Osteoblast (primary cell): Measurements from ENCODE around the gene SAP30BP. TPM values are rescaled to one million over a fixed set of nuclear protein-coding genes. Genes with fewer than 3 reads are reported as not detected.
A peak's percentile ranks its signal among the peaks of the same experiment; 100 is the strongest.

ENCODE experiments used
- DNase-seq: peaks from one replicate; pipeline ENCODE4 v3.0.0; 2011; ENCODE audit warnings: low spot score, mixed read lengths; ENCODE audit not compliant: insufficient read length; ENCODE audit errors: missing footprints
- H2AFZ ChIP-seq: 2 replicates; pipeline ENCODE4 v1.6.0; 2011; ENCODE audit warnings: mild to moderate bottlenecking, low read length
- H3K27ac ChIP-seq: 2 replicates; pipeline ENCODE4 v1.5.1; 2011; ENCODE audit warnings: mild to moderate bottlenecking, low read depth, low read length, moderate library complexity
- H3K27me3 ChIP-seq: 2 replicates; pipeline ENCODE4 v1.6.0; 2012; ENCODE audit warnings: mild to moderate bottlenecking, control low read depth, inconsistent platforms, low read length, moderate library complexity; ENCODE audit not compliant: insufficient read depth
- H3K36me3 ChIP-seq: 2 replicates; pipeline ENCODE4 v1.5.1; 2011; ENCODE audit warnings: mild to moderate bottlenecking, low read length, control low read depth, moderate library complexity; ENCODE audit not compliant: insufficient read depth
- H3K4me1 ChIP-seq: 2 replicates; pipeline ENCODE4 v1.5.1; 2011; ENCODE audit warnings: mild to moderate bottlenecking, low read length, control low read depth, moderate library complexity; ENCODE audit not compliant: insufficient read depth
- H3K4me2 ChIP-seq: 2 replicates; pipeline ENCODE4 v1.6.0; 2011; ENCODE audit warnings: mild to moderate bottlenecking, low read length; ENCODE audit not compliant: insufficient read depth
- H3K4me3 ChIP-seq: fragments of 200-600 bp; sonication (generic); 3 replicates; pipeline ENCODE4 v1.5.1; 2012; ENCODE audit warnings: mild to moderate bottlenecking, low read length, inconsistent platforms; ENCODE audit not compliant: insufficient read depth
- H3K79me2 ChIP-seq: 2 replicates; pipeline ENCODE4 v1.6.0; 2012; ENCODE audit warnings: mild to moderate bottlenecking, low read length, control low read depth, inconsistent platforms; ENCODE audit not compliant: insufficient read depth
- H3K9me3 ChIP-seq: 2 replicates; pipeline ENCODE4 v1.5.1; 2011; ENCODE audit warnings: low read depth, low read length, control low read depth
- H4K20me1 ChIP-seq: 2 replicates; pipeline ENCODE4 v1.6.0; 2012; ENCODE audit warnings: mild to moderate bottlenecking, low read length, control low read depth; ENCODE audit not compliant: insufficient read depth
- CTCF ChIP-seq: IDR thresholded peaks from 2 replicates; pipeline ENCODE4 v1.5.1; 2011; ENCODE audit warnings: mild to moderate bottlenecking, low read depth, low read length, moderate library complexity; ENCODE audit errors: extremely low read depth
- total RNA-seq: library from RNA; depleted of rRNA; stranded (reverse); fragments of >200 nt; gene quantifications from 2 replicates; pipeline ENCODE4 v1.2.3, GENCODE V29; 2012

Gene SAP30BP
- total RNA-seq, 1 donor, result 48.1 TPM

- Histone ChIP-seq H4K20me1 (peaks cover 3% of the 10 kb centered on the region), H3K4me2 (no peak overlapping the region), H3K36me3 (no peaks in the 10 kb centered on the region), H3K4me1 (no peaks in the 10 kb centered on the region), H3K9me3 (no peaks in the 10 kb centered on the region), H3K4me3 (no peak overlapping the region), H3K27ac (no peak overlapping the region), H3K27me3 (no peaks in the 10 kb centered on the region), H3K79me2 (no peaks in the 10 kb centered on the region), H2AFZ (no peak overlapping the region)
- DNase-seq, result no peak
- no peak for TF ChIP-seq CTCF
Observed at GRCh38 chr17:75627094-75627493, 40.0 kb upstream of the SAP30BP start.

GRCh38 chr17:75628425-75628824, 38.7 kb upstream of the SAP30BP start:
- H4K20me1 ChIP-seq, result peaks cover 9% of the 10 kb centered on the region
- H3K4me3 ChIP-seq, result no peak overlapping the region
- H3K9me3 ChIP-seq, result no peaks in the 10 kb centered on the region
- H3K4me2 ChIP-seq, result no peak overlapping the region
- no peaks in the 10 kb centered on the region for H3K27me3 ChIP-seq
- no peaks in the 10 kb centered on the region for H3K36me3 ChIP-seq
- H3K4me1 ChIP-seq, result peaks cover 4% of the 10 kb centered on the region
- no peak for TF ChIP-seq CTCF
- H2AFZ ChIP-seq, result no peak overlapping the region
- H3K27ac ChIP-seq, result no peak overlapping the region
- no peaks in the 10 kb centered on the region for H3K79me2 ChIP-seq
- DNase-seq, result no peak

DNA sequence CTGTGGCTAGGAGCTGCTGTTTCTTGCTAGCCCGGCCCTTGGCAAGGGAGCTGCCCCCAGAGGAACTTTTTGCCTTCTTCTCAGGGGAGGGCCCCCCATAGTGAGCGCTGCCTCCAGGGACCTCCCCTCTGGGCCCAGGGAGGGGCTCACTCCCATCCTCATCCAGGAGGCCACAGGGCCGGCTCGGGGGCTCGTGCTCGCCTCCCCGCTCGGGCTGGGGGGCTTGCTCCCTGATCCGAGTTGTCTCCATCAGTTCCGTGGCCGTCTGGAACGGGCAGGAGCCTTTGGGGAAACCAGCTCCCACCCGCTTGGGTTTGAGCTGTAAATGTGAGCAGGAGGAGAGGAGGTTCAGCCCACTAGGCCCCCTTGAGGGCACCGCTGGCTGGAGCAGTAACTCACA, 38.0 kb upstream of the SAP30BP start:
- H4K20me1 ChIP-seq, result peaks cover 9% of the 10 kb centered on the region
- TF ChIP-seq CTCF, result no peak
- H3K4me1 ChIP-seq, result peaks cover 12% of the 10 kb centered on the region
- H3K79me2 ChIP-seq, result no peaks in the 10 kb centered on the region
- no peaks in the 10 kb centered on the region for H3K27me3 ChIP-seq
- no peak overlapping the region for H2AFZ ChIP-seq
- no peak overlapping the region for H3K27ac ChIP-seq
- no peak overlapping the region for H3K4me3 ChIP-seq
- no peak overlapping the region for H3K4me2 ChIP-seq
- H3K36me3 ChIP-seq, result no peaks in the 10 kb centered on the region
- DNase-seq, result no peak
- H3K9me3 ChIP-seq, result no peaks in the 10 kb centered on the region

DNA sequence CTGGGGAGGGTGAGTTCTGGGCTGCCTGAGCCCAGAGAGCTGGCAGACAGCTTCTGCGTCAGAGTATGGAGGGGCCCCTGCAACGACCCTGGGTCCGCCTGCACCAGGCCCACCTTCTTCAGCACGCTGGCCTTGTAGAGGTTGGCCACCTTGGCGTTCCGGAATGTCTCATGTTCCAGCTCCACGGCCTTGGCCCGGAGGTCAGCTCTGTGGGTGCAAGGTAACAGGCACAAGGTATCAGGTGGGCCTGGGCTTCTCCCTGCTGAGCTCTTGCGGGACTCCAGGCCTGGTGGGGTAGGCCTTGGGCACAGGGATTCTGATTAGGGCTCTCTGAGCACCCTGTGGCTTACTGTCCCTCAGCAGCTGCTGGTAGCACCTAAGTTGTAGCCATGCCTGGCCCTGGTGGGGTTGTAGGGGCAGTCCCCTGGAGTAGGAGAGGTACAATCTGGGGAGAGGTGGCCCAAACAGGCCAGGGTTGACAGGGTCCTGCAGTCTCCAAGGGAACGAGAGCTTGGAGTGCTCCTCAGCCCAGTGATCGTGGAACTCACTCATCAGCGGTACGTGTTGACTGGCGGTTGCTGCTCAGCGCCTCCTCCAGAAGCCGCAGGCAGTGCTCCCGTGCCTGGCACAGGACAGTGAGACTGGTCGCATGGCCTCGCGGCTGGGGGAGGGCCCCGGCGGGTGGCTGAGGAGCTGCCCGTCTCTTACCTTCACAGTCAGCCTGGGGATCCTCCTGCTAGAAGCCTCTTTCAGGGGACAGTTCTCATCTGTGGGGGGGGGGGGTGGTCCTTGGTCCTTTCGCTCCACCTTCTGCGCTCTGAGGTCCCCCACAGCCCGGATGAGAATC, 36.8 kb upstream of the SAP30BP start:
- no peak overlapping the region for H3K4me3 ChIP-seq
- H3K4me1 ChIP-seq, result peaks cover 14% of the 10 kb centered on the region
- peak; percentile 75 for DNase-seq
- H3K27me3 ChIP-seq, result no peaks in the 10 kb centered on the region
- H3K79me2 ChIP-seq, result no peaks in the 10 kb centered on the region
- no peak overlapping the region for H3K4me2 ChIP-seq
- no peak for TF ChIP-seq CTCF
- peaks cover 11% of the 10 kb centered on the region for H4K20me1 ChIP-seq
- no peaks in the 10 kb centered on the region for H3K9me3 ChIP-seq
- no peak overlapping the region for H2AFZ ChIP-seq
- H3K27ac ChIP-seq, result no peak overlapping the region
- H3K36me3 ChIP-seq, result no peaks in the 10 kb centered on the region
